ENCODE measurements around the gene FEM1A. TPM values are rescaled to one million over a fixed set of nuclear protein-coding genes. Genes with fewer than 3 reads are reported as not detected.

FEM1A gene
- total RNA-seq, 1 experiment from 2014 or later, result 20.0 TPM

GRCh38 chr19:4811328-4812131 is 20.0 kb downstream of the FEM1A start:
- H3K36me3 Mint-ChIP-seq (ENCODE audit: insufficient read depth in 1 of 3, low read depth in 3 of 3), result peaks cover 0 to under 1% (median 0%) of the 10 kb centered on the region in 3 experiments; a peak in 1 of 7 replicates
- H2AK5ac ChIP-seq (ENCODE audit: insufficient read length, low read length), result no peak overlapping the region
- TF ChIP-seq, protein P1, sequence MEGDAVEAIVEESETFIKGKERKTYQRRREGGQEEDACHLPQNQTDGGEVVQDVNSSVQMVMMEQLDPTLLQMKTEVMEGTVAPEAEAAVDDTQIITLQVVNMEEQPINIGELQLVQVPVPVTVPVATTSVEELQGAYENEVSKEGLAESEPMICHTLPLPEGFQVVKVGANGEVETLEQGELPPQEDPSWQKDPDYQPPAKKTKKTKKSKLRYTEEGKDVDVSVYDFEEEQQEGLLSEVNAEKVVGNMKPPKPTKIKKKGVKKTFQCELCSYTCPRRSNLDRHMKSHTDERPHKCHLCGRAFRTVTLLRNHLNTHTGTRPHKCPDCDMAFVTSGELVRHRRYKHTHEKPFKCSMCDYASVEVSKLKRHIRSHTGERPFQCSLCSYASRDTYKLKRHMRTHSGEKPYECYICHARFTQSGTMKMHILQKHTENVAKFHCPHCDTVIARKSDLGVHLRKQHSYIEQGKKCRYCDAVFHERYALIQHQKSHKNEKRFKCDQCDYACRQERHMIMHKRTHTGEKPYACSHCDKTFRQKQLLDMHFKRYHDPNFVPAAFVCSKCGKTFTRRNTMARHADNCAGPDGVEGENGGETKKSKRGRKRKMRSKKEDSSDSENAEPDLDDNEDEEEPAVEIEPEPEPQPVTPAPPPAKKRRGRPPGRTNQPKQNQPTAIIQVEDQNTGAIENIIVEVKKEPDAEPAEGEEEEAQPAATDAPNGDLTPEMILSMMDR (conservative IDR thresholded peaks at IDR 0.05), result peak; percentile 92
- H2BK12ac ChIP-seq (ENCODE audit: insufficient read length, low read depth, low read length), result no peak overlapping the region
- no peak overlapping the region for H2AFZ ChIP-seq (ENCODE audit: low read length)
- no CpG with 5 or more reads among the region's 12 CpGs for WGBS (ENCODE audit: extremely low coverage, insufficient read length, low lambda C conversion rate)
- no peak overlapping the region for H3K4me2 ChIP-seq (ENCODE audit: insufficient read depth, insufficient read length, low read length)
- H3K27me3 ChIP-seq (ENCODE audit: insufficient read depth, low read length), result no peaks in the 10 kb centered on the region
- H3K27ac ChIP-seq (ENCODE audit: insufficient read length, low read depth, low read length), result no peak overlapping the region
- H4K91ac ChIP-seq (ENCODE audit: insufficient read length, low read depth, low read length), result no peak overlapping the region
- no peak overlapping the region for H3K56ac ChIP-seq (ENCODE audit: insufficient read length, low read depth, low read length)
- no peak overlapping the region for H3T11ph ChIP-seq (ENCODE audit: low read length)
- no peak overlapping the region for H3K4me3 Mint-ChIP-seq
- H3K23ac ChIP-seq (ENCODE audit: insufficient read length, low read depth, low read length), result no peak overlapping the region
- no peaks in the 10 kb centered on the region for H3K79me2 ChIP-seq (ENCODE audit: insufficient read depth, low read length)
- no peak overlapping the region for H3K4ac ChIP-seq (ENCODE audit: low read depth, low read length)
- no peaks in the 10 kb centered on the region for H3K9me3 ChIP-seq (ENCODE audit: control insufficient read depth, low read depth, low read length)
- no peaks in the 10 kb centered on the region for H4K20me1 ChIP-seq (ENCODE audit: control insufficient read depth, insufficient read depth, insufficient read length)
- H4K8ac ChIP-seq (replicated peaks; ENCODE audit: insufficient read length, low read depth, low read length), result no peak overlapping the region
- H3K9ac ChIP-seq (ENCODE audit: extremely low read depth, insufficient read length, low read length), result no peak overlapping the region
- peaks cover 9% of the 10 kb centered on the region for H3K27me3 Mint-ChIP-seq (ENCODE audit: low read depth)
- H3K9me3 Mint-ChIP-seq, result peaks cover 0 to 16% of the 10 kb centered on the region in 2 experiments; a peak in 3 of 5 replicates
- H2BK5ac ChIP-seq (ENCODE audit: insufficient read length, low read length), result no peak overlapping the region
- H3K18ac ChIP-seq (ENCODE audit: insufficient read length, low read depth, low read length), result no peak overlapping the region
- H3K4me1 ChIP-seq (ENCODE audit: insufficient read depth, low read length), result no peaks in the 10 kb centered on the region
- no peak overlapping the region for H2BK15ac ChIP-seq (ENCODE audit: low read depth, low read length)
- H3K4me1 Mint-ChIP-seq, result 0 out of 4 replicates have a peak, but pooled peaks cover 0 to 2% of the 10 kb centered on the region in 2 experiments
- H2BK20ac ChIP-seq (ENCODE audit: low read depth, low read length, poor library complexity, severe bottlenecking), result no peak overlapping the region
- DNase-seq, result peak; percentile 91
- H2BK120ac ChIP-seq (ENCODE audit: low read depth, low read length, poor library complexity, severe bottlenecking), result no peak overlapping the region
- no peaks in the 10 kb centered on the region for H3K23me2 ChIP-seq (ENCODE audit: insufficient read length, low read depth, low read length, poor library complexity, severe bottlenecking)
- H4K5ac ChIP-seq (ENCODE audit: insufficient read length, low read depth, low read length), result no peak overlapping the region
- no peak overlapping the region for H3K14ac ChIP-seq (ENCODE audit: insufficient read depth, low read length)
- H3K27ac Mint-ChIP-seq, result no peak overlapping the region
- no peaks in the 10 kb centered on the region for H3K79me1 ChIP-seq (ENCODE audit: insufficient read depth, low read depth, low read length, poor library complexity, severe bottlenecking)
